GM19468 (cell line): ENCODE data around the gene CERS1.

Source experiments
- ATAC-seq: cut with Tn5 transposase; IDR thresholded peaks from one replicate; pipeline ENCODE4 v1.9.1; 2021; ENCODE audit warnings: mild to moderate bottlenecking, moderate library complexity, moderate number of reproducible peaks; ENCODE audit not compliant: unreplicated experiment; ENCODE audit errors: extremely low read depth

CERS1 gene

DNA sequence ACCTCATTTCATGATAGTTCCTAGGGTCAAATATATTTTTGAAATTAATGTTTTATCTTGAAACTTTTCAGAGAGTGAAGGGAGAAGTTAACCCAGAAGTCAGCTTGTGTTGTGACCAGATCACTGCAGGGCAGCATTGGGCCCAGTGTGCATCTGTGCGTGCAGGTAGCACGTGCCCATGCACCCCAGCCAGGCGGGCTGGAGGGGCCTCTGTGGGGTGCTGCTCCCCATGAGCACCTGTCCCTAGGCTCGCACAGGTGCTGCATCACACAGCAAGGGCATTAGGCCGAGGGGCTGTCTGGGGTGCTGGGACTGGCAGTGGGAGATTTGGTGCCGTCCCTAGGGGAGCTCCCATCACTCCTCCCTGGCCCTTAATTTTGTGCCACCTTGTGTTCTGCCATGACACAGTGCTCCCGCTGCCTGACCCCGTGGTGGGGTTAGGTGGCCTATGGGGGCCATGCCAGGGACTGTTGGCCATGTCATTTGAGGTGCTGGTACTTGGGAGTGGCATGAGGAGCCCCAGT is 51.1 kb downstream of the CERS1 start:
- ATAC-seq: no peak

DNA sequence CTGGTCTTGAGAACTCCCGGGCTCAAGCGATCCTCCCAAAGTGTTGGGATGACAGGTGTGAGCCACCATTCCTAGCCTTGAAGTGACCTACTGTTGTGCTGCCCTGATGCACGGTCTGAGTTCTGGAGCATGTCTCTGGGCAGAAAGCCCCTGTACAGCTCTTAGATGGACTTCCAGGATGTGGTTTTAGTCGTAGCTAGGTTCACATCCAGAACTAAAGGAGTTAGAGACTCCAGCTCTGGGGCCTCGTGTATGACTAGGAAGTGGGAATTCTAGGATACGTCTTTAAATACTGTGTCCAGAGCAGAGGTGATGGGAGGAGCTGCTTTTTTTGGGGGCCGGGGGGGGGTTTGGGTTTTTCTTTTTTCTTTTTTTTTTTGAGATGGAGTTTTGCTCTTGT is 52.0 kb downstream of the CERS1 start:
- no peak for ATAC-seq

DNA sequence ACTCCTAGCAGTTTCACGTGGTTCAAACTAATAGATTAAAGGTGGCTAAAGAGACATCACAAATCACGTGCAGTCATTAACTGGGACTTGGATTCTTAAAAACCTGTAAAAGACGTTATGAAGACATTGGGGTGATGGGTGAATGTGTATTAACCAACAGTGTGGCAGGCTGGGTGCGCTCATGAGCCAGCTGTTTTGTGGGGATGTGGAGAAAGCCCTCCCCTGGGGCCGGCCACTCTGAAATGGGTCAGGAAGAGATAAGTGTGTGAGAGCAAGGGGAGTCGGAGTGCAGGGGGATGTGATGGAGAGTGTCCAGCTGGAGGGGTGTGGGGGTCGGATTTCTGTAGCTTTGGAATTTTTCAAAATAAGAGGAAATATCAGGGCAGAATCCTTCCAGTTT is 53.8 kb downstream of the CERS1 start:
- no peak for ATAC-seq

DNA sequence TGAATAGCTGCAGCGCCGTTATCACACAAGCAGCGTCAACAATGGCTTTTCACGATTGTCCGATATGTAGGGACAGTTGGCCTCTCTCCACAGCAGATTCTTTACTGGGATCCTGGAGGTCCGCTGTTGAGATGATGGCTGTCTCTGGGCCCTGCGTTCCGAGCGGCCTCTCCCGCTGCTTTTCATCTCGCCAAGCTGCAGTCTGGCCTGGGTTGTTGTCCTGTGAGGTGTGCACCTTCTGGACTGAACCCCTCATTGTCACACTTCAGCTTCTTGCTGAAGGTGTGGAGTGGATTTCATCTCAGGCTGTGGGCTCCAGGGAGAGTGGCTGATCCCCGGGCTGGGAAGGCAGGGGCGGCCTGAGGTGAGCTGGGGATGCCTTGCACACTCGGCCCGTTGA is 54.6 kb downstream of the CERS1 start:
- no peak for ATAC-seq

DNA sequence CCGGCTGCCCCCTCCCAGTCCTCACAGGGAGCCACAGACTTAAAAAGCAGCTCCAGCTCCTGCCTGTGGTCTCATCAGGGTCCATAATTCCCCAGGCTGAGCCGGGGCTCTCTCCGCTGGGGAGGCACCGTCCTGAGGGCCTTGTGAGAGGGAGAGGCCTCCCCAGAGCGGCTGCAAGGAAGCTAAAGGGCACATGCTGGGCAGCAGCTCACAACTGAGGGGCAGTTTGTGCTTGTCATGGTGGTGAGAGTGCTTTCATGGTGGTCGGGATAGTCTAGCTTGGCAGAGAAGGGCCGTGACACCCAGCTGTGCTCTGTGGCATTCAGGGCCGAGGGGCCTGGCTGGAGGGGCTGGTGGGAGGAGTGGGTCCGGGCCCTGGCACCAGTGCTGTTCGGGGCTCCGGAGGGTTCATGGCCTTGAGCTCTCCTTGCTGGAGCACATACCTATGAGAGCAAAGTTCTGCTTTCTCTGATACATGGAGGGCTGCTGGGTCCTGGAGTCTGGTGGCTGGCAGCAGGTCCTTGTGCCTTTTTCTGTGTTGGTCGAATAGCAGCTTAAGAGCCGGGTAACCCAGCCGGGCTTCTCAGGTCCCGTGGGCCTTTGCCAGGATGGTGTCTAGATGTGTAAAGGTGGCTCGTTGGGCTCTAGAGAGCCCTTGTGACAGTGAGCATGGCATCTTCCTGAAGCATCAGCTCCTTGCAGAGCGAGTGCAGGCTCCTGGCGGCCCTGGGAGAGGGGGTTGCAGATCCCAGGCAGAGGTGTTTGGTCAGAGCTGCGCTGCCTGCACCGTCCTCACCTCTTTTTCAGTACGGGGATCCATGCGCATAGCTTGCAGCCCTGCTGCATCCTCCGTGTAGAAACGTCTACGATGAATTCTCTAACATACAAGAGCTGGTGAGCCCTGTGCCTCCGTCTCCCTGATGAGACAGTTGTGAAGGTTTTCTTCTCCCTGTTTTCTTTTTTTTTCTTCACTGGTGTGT is 55.4 kb downstream of the CERS1 start:
- no peak for ATAC-seq

DNA sequence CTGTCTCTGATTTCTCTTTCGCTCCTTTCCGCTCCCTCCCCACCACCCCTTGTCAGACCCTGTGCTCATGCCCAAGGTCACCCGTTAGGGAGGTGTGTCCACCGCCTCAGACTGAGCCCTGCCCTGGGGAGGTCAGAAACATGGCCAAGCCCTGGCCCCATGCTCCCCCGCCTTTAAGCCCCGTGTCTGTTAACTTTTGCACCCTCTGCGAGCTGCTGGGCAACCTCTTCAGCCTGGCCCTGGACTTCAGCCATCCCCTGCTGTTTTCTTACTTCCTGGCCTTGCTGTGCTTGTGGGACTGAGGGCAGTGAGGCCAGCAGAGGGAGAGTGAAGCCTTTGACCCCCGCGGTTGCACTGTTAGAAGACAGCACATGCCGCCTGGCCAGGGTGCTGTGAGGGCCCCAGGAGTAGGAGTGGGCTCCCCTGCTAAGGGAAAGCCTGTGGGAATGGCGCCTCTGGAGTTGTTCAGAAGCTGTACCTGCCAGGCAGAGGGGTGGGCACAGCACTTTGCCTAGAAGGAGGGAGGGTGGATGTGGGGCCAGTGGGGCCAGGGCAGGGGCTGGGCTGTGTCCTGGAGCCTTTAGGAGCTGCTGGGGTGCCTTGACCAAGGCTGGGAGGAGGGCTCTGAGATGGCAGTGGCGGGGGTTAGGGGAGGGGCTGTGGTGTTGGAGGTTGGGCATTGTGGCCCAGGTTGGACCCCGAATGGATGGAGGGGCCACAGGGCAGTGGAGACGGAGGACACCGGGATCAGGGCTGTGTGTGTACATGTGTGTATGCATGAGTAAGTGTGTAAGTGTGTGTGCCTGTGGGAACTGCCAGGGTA is 56.3 kb downstream of the CERS1 start:
- no peak for ATAC-seq

DNA sequence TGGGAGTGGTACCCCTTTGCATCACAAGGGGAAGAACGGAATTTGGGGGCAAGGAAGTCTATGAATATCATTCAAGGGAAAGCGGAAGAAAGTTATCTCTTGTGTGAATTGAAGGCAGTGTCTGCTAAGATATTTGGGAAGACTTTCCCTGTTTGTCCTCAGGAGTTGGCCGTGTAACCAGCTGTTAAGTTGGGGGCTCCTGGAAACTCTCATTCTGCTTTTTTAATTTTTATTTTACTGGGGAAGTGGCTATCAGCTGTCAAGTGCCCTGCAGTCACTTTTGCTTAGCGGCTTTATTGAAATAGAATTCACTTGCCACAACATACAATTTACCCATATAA is 61.3 kb downstream of the CERS1 start:
- no peak for ATAC-seq

DNA sequence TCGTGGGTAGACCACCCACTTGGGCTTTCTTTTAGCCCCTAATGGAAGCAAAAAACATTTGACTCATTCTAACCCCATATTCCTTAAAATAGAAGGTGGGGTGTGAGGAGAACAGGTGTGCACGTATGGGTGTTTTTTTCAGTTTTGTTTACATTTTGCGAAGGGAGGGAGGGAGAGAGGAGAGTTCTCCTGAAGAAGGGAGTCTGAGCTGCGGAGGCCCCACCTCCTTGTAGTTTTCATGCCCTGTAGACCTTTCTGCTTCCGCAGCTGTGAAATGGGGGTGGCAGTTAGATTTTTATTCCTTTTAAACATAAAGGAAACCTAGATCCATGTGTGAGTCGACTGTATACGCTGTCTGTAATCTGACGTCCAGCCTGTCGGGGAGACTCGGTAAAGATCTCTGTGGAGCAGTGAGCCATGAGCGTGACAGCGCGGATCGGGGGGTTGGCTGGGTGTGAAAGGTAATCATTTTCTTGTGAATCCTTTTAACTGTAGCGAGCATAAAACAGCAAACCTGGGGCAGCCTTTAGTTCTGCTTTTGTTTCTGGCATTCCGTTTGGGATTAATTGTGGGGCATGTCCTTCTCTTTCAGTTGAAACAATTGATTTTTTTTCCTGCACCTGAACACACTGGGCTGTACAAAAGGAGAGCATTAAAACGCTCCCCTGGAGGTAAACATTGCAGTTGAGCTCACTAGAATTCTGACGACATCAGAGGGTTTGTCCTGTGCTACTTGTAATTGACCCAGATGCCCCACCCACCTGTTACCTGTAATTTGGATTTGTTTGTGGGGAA is 61.9 kb downstream of the CERS1 start:
- no peak for ATAC-seq

DNA sequence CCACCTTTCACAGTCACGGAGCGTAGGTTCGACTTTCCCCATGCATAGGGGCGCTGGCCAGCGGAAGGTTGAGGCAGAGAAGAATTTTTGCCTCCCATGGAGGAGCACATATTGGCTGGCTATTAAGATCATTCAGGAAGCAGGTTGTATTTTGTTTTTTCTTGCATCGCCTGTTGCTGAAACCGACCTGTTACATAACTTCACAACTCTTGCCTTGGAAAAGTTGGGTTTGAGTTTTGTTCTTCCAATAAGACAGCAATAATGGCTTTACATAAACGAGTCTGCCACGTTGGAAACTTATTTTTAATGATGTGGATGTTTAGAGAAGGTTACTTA is 62.8 kb downstream of the CERS1 start:
- ATAC-seq: no peak

DNA sequence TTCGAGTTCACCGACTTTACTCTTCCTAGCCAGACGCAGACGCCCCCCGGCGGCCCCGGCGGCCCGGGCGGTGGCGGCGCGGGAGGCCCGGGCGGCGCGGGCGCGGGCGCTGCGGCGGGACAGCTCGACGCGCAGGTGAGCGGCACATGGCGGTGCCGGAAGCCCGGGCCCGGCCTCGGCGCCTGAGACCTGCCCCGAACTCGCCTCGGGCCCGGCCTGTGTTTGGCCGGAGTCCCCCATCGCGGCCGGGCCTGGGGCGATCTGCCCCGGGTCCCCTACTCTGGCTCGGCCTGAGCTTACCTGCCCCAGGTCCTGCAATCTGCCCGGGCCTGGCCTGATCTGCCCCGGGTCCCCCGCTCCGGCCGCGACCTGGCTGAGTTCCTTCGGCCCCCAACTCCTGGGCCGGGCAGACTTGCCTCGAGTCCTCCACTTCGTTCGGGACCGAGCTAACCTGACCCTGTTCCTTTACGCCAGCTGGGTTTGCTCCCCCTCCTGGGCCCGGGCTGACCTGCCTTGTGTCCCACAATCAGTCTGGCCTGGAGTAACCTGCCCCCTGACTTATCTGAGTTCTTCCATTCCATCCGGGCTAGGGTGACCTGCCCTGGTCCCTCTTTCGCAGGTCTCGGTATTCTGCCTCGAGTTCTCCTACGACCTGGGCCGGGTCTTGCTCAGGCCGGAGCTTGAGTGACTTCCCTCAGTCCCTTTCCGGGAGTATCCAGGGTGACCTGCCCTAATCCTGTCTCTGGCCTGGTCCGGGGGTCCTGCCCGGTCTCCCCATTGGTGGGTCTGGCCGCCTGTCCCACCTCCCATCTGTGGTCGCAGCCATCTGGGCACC is 63.4 kb downstream of the CERS1 start:
- ATAC-seq: no peak

DNA sequence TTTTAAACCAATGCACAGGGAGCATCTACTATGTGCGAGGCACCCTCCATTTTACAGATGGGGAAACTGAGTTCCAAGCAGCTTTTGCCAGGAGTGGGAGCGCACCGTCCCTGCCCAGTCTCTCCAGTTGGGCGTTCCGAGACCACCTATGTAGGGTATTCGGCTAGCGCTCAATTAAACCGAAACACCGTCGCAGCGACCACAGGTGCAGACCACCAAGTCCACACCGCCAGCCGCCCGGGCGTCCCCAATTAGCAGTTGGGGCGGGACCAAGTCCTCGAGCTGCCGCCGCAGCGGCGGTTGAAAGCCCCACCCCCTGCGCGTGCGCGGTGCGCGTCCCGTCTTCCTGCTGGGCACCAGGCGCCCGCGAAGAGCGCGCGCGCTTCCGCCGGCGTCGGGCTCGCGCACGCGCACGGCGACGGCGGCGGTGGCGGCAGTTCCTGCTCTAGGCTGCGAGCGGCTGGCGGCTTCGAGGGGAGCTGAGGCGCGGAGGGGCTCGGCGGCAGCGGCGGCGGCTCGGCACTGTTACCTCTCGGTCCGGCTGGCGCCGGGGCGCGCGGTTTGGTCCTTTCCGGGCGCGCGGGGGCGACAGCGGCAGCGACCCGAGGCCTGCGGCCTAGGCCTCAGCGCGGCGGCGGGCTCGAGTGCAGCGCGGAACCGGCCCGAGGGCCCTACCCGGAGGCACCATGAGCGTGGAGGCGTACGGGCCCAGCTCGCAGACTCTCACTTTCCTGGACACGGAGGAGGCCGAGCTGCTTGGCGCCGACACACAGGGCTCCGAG is 64.2 kb downstream of the CERS1 start, which contains the start of gene UPF1:
UPF1 (plus strand) TSS at position 436 of the 782 bp plus-strand sequence; CDS start at position 687, 251 bp downstream.
- ATAC-seq: peak; percentile 70

DNA sequence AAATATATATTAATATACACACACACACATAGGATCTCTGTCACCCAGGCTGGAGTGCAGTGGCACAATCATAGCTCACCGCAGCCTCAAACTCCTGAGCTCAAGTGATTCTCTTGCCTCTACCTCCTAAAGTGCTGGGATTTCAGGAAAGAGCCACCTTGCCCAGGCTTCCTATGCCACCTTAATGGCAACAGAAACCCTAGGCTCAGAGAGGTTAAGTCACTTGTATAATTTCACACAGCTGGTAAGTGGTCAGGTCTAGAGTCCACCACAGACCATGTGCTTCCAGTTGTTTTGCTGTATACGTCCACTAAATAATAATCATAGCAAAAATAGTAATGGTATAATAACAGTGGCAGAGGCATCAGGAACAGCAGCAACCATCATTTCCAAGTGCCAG is 65.5 kb downstream of the CERS1 start:
- no peak for ATAC-seq

DNA sequence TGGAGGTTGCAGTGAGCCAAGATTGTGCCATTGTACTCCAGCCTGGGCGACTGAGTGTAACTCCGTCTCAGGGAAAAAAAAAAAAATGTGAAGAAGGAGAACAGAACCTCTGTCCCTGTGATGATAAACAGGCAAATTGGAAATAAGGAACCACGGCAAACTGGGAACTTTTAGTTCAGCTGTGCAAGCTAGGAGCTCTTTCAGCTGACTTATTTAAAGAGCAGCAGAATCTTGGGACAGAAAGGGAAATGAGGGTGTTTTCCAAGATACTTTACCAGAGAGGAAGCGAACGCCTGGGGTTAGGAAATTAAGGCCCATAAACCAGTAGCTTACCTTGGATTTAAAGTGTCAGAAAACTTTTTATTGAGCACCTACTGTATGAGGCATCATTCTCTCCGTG is 67.2 kb downstream of the CERS1 start:
- ATAC-seq: no peak
